ENCODE measurements around the gene CCDC78. TPM values are rescaled to one million over a fixed set of nuclear protein-coding genes. Genes with fewer than 3 reads are reported as not detected.

The CCDC78 gene
- total RNA-seq, 1 donor from 2014 or later = 7.6 TPM

DNA sequence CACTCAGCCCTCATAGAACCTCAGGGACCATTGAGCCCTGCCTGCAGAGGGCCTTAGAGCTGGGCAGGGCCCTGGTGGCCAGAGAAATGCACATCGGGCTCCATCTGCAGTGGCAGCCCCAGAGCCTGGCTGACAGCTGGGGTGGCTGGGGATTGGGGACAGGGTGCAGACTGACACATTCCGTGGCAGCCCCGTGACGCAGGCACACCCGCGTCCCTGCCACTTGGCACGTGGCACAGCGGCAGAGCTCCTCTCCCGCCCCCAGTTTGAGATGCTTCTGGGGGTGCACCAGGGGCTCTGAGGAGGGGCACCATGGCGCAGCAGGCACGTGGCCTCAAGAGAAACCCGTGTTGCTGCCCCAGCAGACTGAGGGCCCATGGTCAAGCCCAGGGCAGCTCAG lies 22.8 kb downstream of the CCDC78 start:
- H3K27me3 ChIP-seq = peaks cover 37% of the 10 kb centered on the region
- intact Hi-C loops (cut with DNase I) = no loop called here

DNA sequence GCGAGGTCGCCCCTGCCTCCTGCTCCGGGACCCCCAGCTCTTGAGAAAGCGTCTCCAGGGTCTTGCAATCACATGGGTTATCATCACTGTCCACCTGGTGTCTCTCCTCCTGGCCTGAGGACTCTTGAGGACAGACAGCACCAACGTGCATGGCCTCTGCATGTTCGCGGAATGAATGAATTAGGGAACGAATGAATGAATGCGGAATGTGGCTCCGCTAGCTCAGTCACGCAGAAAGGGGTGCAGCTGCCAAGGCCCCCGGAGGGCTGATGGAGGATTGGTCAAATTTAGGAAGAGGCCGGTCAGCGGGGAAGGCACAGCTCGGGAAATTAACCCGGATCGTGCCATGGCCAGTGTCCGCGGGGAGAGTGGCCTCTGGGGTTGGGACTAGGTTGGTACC lies 23.9 kb downstream of the CCDC78 start:
- intact Hi-C loops (cut with DNase I) = no loop called here
- Histone ChIP-seq H3K27ac (no peak overlapping the region), H3K4me1 (peaks cover 17% of the 10 kb centered on the region), H3K4me3 (no peak overlapping the region), H3K27me3 (peaks cover 37% of the 10 kb centered on the region), H3K36me3 (no peaks in the 10 kb centered on the region), H3K9me3 (no peaks in the 10 kb centered on the region)
- TF ChIP-seq POLR2A (IDR thresholded peaks at IDR 0.05) (no peak), POLR2AphosphoS5 (IDR thresholded peaks at IDR 0.05; ENCODE audit: insufficient read depth in 1 of 2, low read depth in 1 of 2) (no peak)
- TF ChIP-seq, protein P1, sequence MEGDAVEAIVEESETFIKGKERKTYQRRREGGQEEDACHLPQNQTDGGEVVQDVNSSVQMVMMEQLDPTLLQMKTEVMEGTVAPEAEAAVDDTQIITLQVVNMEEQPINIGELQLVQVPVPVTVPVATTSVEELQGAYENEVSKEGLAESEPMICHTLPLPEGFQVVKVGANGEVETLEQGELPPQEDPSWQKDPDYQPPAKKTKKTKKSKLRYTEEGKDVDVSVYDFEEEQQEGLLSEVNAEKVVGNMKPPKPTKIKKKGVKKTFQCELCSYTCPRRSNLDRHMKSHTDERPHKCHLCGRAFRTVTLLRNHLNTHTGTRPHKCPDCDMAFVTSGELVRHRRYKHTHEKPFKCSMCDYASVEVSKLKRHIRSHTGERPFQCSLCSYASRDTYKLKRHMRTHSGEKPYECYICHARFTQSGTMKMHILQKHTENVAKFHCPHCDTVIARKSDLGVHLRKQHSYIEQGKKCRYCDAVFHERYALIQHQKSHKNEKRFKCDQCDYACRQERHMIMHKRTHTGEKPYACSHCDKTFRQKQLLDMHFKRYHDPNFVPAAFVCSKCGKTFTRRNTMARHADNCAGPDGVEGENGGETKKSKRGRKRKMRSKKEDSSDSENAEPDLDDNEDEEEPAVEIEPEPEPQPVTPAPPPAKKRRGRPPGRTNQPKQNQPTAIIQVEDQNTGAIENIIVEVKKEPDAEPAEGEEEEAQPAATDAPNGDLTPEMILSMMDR (IDR thresholded peaks at IDR 0.05) = no peak
- DNase-seq (ENCODE audit: extremely low spot score in 2 of 2) = no peak

More for the DNA sequence above, 22.8 kb downstream of the CCDC78 start:
- TF ChIP-seq, protein P1 (IDR thresholded peaks at IDR 0.05) = no peak
- TF ChIP-seq POLR2A (IDR thresholded peaks at IDR 0.05) (no peak), POLR2AphosphoS5 (IDR thresholded peaks at IDR 0.05; ENCODE audit: insufficient read depth in 1 of 2, low read depth in 1 of 2) (no peak)
- Histone ChIP-seq H3K4me1 (peaks cover 17% of the 10 kb centered on the region), H3K4me3 (no peak overlapping the region), H3K9me3 (no peaks in the 10 kb centered on the region), H3K27ac (no peak overlapping the region), H3K36me3 (no peaks in the 10 kb centered on the region)
- DNase-seq (ENCODE audit: extremely low spot score in 2 of 2) = no peak

DNA sequence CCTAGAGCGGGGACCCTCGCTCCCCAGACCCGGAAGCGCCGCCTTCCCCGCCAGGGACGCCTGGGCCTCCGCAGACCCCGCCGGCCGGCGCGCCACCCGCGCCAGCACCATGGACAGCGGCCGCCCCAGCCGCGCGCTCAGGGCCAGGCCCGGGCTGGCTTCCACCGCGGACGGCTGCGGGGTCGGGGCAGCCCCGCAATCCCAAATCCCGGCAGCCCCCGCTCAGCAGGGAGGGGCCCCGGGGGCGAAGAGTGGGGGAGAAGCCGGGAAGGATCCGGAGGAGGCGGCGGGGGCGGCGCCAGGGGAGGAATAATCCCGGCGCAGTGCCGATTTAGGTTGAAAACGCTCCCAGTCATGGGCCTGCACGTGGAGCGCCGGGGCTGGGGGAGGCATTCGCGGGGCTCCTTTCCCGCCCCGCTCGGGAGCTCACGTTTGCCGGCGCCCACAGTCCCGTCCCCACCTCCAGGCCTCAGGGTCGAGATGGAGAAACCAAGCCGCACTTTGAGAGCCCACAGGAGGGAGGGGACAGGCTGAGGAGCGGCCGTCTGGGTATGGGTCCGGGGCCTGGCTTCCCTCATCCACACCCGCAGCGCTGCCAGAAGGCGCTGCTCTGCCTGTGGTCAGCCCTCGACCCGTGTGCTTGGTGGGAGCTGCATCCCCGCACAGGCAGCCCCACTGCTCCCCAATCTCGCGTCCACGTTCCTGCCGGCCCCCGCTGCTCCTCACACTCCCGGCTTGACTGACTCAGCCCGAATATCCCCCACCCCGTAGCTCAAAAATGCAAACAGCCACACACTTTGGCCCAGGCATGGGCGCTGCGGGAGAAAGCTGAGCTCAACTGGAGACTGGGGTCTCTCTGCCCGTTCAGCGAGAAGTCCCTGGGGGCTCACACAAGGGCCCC lies 25.3 kb downstream of the CCDC78 start:
- no peak for TF ChIP-seq POLR2A (IDR thresholded peaks at IDR 0.05)
- Histone ChIP-seq H3K4me3 (no peak overlapping the region), H3K36me3 (no peaks in the 10 kb centered on the region), H3K4me1 (peaks cover 11% of the 10 kb centered on the region), H3K9me3 (no peaks in the 10 kb centered on the region), H3K27me3 (peaks cover 28% of the 10 kb centered on the region), H3K27ac (no peak overlapping the region)
- intact Hi-C loops (cut with DNase I) = no loop called here
- no peak for DNase-seq (ENCODE audit: extremely low spot score in 2 of 2)

DNA sequence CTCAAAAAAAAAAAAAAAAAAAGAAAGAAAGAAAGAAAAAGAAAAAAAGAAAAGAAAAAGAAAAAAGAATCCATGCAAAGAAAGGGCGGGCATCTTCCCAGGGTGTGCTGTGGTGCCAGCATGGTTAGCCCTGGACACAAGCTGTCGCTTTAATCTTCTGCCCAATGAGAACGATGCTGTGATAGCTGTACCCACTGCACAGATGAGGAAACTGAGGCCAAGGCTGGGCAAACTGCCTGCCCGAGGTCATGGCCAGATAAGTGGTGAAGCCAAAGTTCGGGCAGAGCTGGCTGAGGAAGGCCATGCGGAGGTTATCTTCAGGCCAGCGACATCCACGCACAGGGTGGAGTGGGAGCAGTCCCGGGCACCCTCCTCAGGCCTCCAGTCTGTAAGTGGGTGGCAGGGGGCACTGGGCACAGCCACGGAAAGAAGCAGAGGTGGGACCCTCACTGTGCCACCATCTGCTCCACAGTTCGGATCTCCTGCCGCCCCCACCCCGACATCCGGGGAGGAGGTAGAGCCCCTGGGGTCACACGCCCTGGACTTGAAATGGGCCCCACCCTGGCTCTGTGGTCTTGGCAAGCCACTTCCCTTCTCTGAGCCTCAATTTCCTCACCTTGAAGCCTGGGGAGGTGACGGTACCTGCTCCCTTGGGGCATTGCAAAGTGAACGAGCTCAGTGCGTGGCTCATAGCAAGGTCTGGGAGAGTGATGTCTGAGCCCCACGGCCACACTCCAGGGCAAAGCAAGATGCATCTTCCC lies 27.2 kb downstream of the CCDC78 start:
- TF ChIP-seq POLR2AphosphoS5 (IDR thresholded peaks at IDR 0.05; ENCODE audit: insufficient read depth in 1 of 2, low read depth in 1 of 2) = no peak
- TF ChIP-seq POLR2A (IDR thresholded peaks at IDR 0.05) = no peak
- TF ChIP-seq, protein P1 (IDR thresholded peaks at IDR 0.05) = no peak
- Histone ChIP-seq H3K9me3 (no peaks in the 10 kb centered on the region), H3K4me1 (peaks cover 29% of the 10 kb centered on the region), H3K4me3 (no peak overlapping the region), H3K36me3 (no peaks in the 10 kb centered on the region), H3K27me3 (peaks cover 18% of the 10 kb centered on the region), H3K27ac (no peak overlapping the region)
- intact Hi-C loops (cut with DNase I) = no loop called here
- no peak for DNase-seq (ENCODE audit: extremely low spot score in 2 of 2)

DNA sequence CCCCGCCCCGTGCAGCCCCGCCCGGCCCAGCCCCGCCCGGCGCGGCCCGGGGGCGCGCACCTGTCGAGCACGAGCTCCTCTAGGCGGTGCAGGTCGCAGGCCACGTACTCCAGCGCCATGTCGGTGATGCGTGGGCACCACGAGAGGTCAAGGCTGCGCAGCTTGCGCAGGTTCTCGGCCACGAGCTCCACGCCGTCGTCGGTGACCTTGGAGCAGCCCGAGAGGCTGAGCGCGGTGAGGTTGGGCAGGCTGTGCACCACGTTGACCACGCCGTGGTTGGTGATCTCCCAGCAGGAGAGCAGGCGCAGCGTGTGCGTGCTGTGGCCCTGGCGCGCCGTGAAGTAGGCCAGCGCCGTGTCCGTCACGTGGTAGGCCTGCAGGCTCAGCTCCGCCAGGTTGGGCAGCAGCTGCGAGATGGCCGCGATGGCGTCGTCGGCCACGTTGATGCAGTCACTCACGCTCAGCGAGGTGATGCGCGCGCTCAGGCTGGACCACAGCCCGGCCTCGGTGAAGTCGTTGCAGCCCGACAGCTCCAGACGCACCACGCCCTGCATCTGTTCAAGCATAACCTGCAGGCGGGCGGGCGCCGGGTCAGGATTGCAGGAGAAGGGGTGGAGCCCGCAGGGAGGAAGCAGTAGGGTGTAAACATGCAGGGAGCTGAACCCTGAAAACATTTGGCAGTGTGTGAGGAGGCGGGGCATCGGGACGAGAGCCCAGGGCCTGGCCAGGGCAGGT lies 30.7 kb downstream of the CCDC78 start:
- peak overlapping the region; percentile 38 for H3K4me3 ChIP-seq
- TF ChIP-seq, protein P1 (IDR thresholded peaks at IDR 0.05) = no peak
- TF ChIP-seq POLR2AphosphoS5 (IDR thresholded peaks at IDR 0.05; ENCODE audit: insufficient read depth in 1 of 2, low read depth in 1 of 2) = peak; percentile 24 to 53
- H3K27ac ChIP-seq = no peak overlapping the region
- peaks cover 9% of the 10 kb centered on the region for H3K27me3 ChIP-seq
- DNase-seq (ENCODE audit: extremely low spot score in 2 of 2) = no peak
- no peaks in the 10 kb centered on the region for H3K9me3 ChIP-seq
- H3K36me3 ChIP-seq = no peaks in the 10 kb centered on the region
- intact Hi-C loops (cut with DNase I) = no loop called here
- peaks cover 41% of the 10 kb centered on the region for H3K4me1 ChIP-seq
